NK-92 (cell line): ENCODE data around the gene OSBPL10.
"Not testable (repeated sequence)": the region's sequence is repeated elsewhere in the genome, so short reads cannot be mapped to it uniquely, and the experiment has no call there.

Experiments used
- DNase-seq: peaks from one replicate; lab custom pipeline; 2025; ENCODE audit not compliant: unreplicated experiment; lab: John Stamatoyannopoulos, UW

Gene OSBPL10

DNA sequence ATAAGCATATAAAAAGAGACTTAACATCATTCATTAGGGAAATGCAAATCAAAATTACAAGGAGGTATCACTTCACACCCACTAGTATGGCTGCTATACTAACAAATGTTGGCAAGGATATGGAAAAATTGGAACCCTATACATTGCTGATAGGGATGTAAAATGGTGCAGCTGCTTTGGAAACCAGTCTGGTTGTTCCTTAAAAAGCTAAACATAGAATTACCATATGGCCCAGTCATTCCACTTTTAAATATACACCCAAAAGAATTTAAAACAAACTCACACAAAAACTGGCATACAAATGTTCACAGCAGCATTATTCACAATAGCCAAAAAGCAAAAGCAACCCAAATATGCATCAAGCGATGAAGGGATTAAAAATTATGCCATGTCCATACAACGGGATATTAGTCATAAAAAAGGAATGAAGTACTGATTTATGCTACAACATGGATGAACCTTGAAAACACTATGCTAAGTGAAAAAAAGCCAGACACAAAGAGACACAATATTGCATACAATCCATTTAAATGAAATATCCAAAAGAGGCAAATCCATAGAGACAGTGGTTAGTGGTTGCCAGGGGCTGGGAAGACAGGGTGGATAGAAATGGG lies 118.3 kb downstream of the OSBPL10 start:
- DNase-seq: no peak

DNA sequence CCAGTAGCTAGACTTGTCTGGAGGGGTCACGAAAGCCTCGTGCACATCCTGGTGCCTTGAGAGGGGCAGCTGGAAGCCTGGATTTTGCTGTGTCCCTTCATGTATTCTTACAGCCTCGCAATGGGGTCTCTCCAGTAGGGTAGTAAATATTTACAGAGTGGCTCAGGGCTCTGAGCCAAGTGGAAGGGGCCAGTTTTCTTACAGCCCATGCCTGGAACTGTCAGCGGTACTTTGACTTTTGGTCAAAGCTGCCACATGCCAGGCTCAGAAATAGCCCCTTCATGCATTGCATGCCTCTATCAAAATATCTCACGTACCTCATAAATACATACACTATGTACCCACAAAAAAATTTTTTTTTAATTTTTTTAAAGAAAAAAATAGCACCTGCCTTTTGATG lies 119.2 kb downstream of the OSBPL10 start:
- no peak for DNase-seq

DNA sequence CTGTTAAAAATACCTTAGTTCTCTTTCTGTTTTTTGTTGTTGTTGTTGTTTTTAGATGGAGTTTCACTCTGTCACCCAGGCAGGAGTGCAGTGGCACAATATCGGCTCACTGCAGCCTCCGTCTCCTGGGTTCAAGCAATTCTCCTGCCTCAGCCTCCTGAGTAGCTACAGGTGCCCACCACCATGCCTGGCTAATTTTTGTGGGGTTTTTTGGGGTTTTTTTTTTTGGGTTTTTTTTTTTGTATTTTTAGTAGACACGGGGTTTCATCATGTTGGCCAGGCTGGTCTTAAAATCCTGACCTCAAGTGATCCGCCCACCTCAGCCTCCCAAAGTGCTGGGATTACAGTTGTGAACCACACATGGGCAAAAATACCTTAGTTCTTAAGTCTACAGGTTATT lies 120.4 kb downstream of the OSBPL10 start:
- not testable (repeated sequence) for DNase-seq

DNA sequence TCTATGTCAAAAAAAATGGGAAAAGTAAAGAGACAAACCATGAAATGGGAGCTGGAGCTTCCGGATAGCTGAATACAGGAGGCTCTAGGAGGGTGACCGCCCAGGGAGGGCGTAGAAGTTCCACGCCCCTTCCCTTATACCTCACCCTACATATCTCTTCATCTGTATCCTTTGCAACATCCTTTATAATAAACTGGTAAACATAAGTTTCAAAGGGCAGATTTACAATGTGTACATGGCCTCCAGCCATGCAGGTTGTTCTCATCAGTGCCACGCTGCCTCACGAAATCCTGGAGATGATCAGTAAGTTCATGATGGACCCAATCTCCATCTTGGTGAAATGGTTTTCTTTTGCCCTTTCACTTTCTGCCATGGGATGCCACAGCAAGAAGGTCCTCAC lies 121.8 kb downstream of the OSBPL10 start:
- no peak for DNase-seq

DNA sequence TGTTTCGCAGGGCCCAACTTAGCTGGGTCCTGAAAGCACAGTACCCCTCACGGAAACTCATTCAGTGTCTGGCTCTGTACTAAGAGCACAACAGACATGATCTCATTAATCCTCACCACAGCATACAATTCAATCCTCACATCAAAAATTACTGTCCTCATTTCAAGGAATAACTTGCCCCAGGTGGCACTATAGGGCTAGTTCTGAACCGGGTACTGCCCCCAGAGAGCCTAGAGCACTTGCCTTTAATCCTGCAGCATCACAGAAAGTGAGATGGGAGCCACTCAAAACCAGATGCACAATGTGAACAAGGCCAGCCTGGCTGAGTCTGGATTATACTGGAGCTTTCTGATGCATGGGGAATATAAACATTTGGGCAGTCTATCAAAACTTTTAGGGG lies 122.6 kb downstream of the OSBPL10 start:
- no peak for DNase-seq

DNA sequence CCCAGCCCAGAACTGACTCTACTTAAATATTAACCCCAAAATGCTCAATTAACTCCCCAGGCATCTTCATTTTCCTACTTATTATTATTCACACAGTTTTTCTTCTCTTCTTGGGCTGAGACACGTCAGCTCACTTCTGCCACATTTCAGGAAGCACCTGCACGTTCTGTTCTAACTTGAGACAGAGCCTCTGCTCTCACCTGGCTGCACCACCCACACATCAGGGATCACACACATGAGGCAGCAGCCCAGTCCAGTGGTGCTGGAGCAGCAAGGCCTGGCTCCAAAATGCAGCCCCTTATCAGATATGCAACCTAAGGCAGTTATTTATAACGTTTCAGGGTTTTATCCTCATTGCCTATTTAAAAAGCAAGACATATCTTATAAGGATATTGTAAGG lies 127.5 kb downstream of the OSBPL10 start:
- DNase-seq: no peak

DNA sequence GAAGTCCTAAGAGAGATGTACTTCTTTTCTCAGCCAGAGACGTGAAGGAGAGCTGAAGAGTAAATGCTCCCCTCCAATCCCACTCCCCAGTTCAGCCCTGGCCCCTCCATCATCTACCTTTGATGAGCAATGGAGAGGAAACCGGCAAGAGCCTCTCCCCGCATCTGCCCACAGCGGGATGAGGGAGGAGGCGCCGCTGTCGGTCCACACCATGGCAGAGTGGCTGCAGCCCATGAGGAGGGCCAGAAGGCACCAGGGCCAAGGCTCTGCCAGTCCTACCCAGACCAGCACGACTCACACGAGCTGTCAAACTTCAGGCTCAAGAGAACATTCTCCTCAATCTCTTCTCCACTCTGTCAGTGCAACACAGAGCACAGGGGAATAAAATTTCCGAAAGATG lies 129.8 kb downstream of the OSBPL10 start:
- no peak for DNase-seq

DNA sequence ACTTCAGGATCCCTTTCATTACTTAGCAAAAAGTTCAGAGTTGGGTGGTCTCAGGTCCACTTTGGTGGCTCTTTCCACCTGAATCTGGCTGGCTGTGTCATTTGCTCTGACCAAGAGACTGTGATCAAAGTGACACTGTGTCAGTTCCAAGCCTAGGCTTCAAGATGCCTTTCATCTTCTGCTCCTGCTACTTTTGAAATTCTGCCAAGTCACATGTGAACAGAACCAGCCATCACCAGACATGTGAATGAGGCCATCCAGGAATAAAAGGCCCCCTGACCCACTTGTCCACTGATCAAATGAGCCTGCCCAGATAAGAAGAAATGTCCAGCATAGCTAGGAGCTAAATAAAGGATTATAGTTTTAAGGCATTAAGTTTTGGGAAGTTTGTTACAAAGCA lies 132.2 kb downstream of the OSBPL10 start:
- DNase-seq: no peak

DNA sequence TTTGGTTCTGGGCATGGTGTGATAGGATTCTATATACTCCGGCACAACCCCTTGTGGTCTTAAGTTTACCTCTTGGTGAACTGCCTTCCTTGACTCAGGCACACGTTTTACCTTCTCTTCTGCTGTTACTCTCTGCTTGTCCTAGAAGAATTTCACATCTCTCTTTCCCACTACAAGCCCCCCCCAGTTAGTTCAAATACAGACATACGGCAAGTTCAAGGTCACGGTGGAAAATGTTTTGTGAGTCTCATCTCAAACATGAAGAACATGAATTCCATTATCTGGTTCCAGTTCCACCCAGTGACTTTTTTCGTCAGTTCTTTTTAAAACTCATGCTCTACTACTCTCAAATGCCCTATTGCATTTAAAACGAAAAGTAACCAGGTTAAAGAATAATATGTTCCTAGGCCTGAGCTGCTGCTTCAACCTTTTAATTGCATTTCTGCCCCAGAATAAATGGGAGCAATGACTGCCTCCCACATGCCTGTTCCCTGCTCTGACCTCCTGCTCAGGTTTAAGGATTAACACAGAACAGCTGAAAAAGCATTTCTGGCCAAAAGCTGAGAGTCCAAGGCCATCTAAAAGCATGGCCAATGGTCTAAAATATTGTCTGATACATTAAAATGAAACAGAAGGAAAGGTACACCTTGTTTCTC lies 132.8 kb downstream of the OSBPL10 start:
- no peak for DNase-seq

DNA sequence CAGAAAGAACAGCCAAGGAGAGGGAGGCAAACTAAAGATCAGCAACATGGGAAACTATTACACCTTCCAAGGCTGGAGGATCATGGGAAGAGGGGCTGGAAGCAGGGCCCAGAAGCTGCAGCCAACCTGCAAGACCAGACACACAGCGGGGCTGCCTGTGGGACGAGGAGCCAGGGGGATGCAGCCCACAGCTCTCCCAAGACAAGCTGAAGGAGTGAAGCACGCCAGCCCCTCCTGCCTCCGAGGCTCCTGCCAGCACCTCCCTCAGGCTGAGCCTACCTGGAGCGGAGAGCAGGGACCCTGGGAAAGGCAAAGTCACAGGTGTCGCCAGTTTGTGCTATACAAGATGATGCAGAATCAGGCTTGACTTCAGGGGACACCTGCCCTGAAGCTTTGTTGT lies 133.3 kb downstream of the OSBPL10 start:
- no peak for DNase-seq

DNA sequence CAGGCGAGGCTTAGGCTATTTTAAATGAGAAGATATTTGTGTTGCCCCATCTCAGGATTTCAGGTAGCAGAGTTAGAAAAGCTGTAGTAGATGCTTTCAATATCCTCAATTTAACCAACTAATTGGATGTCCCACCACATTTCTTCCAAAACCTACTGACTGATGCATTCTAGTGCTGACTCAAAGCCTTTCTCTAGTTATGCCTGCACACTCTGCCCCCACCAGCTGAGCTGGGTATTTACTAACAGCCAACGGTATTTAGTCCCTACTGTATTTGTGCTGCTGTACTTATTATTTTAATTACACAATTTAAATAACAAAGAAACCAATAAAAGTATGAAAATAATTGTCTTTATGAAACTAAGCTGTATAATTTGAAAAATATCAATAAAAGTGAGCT lies 139.5 kb downstream of the OSBPL10 start:
- DNase-seq: no peak

DNA sequence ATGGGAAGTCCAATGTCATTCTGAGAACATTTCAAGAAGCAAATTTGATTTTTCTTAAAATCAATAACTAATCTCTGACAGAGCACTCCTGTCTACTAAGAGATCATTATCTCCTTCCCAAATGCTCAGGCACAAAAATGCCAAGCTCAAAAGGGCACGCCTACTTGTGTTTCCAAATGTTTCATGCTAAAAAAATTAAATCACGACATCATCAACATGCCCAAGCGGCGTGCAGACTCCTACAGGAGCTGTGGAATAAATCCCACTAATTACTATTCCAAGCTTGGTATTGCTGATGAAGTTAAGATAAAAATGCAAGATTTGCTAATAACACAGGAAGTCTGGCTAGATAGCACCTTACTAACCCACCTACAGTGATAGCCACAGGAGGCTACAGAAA lies 140.8 kb downstream of the OSBPL10 start:
- no peak for DNase-seq

DNA sequence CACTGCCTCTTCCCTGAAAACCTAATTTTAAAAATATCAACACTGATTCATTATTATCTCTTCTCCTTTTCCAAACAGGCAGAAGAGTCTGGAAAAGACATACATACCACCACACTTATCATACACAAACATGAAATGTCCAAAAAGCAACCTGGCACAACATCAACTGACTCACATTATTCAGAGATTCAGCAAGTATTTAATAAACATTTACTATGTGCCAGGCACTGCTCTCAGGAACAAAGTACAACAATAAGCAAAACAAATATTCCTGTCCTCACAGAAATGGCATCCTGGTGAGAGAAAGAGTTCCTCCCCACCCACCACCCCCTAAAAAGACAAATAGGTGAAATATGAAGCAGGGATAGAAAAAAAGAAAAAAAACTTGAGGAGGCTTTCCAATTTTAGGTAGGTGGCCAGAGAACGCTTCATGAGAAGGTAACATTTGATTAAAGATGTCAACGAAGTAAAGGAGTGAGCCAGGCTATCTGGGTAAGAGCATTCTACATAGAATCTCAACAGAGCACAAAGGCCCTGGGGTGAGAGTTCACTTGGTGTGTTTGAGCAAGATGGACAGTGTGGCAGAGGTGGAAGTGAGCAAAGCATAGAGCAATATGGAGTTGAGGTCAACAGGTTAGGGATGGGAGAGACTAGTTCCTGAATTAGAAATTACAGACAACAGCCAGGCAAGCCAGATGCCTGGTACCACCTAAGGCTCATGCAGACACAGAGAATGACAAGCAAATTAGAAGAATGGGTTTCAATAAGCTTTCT lies 141.7 kb downstream of the OSBPL10 start:
- no peak for DNase-seq

DNA sequence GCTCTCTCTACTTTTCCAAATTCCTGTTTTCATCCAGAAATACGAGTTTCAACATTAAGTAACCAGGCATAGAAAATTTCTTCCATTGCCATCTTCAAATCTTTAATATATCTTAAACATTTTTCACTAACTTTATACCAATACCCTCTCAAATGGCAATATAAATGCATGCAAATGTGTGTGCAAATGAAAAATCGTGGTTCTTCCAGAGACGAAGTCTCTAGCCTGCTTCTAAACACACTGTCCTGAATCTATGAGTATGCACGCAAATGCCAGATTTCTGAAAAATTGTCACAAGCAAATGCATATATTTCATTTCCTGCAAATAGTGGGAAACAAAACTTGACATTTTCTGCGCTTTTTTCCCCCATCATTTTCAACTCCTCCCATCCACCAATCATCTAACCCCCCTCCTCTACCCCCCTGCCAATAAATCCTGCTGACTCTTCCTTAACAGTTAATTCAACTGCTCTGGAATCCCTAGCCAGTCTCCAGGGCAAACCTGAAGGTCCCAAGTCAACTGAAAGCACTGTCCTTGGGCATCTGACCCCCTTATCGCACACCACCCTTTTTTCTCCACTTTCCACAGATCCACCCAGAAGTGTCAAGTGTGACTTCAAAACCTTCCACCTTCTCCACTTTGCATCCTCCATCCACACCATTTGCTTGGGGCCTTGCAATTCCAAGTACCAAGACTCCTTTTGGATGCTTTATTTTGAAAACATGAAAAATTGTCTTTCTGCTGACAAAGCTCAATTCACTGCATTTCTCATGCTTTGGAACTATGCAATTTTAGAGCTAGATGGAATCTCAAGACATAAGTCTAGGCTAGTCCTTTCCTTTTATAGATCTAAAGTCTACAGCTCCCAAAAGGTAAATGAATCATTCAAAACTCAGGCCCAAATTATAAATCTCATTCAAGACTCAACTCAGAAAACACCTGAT lies 144.7 kb downstream of the OSBPL10 start:
- no peak for DNase-seq

DNA sequence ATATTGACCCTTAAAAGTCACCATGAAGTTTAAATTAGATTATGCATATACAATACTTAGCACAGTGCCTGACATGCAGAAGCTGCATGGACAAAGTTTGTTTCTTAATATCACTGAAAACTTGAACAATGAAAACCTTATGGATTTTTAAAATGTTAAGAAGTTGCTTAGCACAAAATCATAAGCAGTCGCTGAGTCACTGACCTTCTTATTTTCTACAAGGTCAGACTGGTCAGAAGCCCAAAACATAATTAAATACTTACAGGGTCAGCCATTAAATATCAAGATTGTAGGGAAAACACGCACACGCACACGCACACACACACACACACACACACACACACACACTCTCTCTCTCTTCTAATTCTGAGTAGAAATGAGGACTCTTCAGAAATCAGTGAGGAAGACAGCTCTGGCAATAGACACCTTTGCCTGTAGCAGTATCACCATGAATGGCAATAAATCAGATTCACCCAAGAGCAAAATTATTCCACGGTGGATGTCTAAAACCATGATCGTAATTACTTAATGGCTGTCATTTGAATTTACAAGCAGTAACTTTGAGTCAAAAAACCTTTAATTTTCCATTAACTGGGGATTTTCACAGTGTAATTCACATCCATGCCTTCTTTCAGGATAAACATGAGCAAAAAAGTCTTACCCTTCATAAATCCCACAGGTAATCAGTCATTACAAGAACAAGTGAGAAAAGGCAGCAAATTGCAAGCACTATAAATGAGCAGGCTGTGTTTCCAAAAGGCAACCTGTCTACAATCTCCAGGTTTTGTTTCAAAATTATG lies 147.5 kb downstream of the OSBPL10 start:
- DNase-seq: no peak

DNA sequence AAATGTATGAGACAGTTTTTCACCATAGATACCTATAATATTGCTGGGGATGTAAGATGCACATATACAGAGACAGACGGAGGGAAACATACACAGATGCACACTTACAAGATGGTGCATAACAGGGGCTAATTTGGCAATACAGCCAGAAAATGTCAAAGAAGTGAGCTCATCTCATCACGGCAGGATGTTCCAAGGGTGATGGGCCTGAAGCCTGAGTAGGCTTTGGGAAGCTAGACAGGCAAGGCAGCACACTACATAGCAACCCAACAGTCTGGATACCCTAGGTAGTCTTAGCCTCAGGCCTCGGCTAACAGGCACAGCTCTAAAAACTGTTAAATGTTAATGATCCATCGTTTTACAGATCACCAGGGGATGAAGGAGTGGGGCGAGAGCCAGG lies 148.5 kb downstream of the OSBPL10 start:
- DNase-seq: no peak

DNA sequence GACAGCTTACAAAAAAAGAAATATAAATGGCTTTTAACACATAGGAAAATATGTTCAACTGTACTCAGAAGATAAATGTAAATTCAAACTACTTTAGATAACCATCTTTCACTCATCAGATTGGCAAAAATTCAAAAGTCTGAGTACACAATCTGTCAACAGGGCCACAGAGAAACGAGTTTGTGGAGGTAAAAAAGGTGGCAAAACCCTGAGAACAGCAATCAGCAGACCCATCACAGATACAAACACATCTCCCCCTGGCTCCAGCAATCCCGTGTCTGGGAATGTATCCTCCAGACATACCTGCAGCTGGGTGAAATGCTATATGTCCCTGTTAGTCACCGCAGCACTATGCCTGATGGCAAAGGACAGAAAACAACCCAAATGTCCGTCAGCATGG lies 149.5 kb downstream of the OSBPL10 start:
- no peak for DNase-seq

DNA sequence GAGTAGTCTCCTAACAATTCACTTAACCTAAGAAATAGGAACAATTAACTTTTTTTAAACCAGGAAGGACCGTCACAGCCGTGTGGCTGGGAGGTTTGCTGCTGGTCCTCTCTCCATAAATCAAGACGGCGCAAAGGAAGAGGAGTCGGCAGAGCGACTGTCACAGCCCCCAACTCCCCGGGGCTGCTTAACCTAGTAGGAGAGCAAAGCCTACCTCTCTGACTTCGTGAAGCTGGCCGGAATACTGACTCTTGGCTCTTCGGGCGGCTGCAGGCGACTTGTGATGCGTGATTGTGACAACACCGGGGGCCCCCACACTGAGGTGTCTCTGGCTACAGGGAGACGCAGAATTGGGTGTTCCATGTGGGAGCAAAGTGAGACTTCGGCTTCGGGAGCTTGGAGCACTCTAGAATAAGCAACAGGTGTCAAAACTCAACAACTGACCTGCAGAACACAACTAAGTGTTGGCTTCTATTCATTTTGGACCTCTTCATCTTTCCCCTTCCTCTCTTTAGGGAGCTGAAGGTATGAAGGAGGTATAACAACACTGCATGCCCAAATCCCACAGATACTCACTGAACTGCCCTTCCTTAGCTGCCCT lies 151.1 kb downstream of the OSBPL10 start:
- DNase-seq: no peak

DNA sequence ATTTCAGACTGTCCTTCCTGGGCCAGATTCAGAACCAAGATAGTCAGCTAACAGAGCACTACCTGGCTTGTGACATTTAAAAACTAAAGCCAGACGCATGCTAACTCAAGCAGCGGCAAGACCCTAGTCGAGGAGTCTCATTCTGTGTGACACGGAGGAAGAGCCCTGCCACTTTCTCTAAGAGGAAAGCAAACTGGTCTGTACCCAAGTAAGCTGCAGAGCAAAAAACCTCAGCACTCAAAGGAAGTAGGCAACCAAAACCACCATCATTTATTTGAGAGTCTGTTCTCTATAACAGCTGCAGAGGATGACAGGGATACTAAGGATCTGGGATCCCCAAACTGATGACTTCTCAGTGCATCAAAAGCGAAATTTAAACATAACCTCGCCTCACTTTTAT lies 152.1 kb downstream of the OSBPL10 start:
- DNase-seq: no peak

DNA sequence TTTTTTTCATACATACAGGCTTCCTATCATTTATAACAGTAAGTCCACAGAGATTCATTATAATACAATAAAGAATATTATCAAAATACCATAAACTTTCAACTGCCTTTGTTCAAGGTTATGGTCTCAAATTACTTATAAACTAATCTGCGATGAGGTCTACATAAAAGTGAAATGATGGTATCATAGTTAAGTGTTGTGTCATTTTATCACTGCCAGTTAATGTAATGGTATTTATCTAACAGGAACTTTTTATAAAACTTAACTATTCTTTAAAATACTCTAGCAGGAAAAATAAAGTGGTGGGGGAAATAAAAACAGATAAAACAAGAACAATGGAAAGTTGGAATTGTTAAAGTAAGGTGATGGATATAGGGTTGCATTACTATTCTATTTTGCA lies 153.1 kb downstream of the OSBPL10 start:
- DNase-seq: no peak
